HK-2 (cell line): Measurements from ENCODE around the gene TLX1.
"Not testable (repeated sequence)": the region's sequence is repeated elsewhere in the genome, so short reads cannot be mapped to it uniquely, and the experiment has no call there.

Experiments used
- DNase-seq: peaks from one replicate; pipeline ENCODE4 v3.0.0-alpha.2; 2018; ENCODE audit not compliant: unreplicated experiment

TLX1 gene

DNA sequence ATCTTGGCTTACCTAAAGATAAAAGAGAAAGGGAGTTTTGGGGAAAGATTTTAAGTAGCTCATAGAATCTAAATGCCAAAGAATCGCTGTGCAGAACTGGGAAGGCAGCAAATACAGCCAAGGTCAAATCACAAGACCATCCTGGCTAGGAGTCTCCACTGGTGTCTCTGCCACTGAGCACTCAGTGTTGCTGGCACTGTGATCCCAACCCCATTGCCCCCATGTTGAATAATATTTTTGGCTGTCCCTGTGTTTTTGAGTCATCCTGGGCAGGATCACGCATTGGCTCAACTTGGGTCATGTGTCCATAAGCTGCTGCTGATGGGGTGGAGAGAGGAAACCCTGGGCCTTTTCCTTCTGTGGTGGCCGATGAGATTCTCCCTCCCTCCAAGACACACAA, 21.2 kb downstream of the TLX1 start:
- DNase-seq = no peak

DNA sequence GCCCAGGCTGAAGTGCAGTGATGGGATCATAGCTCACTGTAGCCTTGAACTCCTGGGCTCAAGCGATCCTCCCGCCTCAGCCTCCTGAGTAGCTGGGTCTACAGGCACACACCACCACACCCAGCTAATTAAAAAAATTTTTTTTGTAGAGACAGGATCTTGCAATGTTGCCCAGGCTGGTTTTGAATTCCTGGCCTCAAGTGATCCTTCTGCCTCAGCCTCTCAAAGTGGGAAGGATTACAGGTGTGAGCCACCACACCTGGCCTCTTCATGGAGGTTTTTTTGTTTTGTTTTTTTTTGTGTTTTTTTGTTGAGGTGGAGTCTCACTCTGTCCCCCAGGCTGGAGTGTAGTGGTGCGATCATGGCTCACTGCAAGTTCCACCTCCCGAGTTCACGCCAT, 23.4 kb downstream of the TLX1 start:
- not testable (repeated sequence) for DNase-seq

DNA sequence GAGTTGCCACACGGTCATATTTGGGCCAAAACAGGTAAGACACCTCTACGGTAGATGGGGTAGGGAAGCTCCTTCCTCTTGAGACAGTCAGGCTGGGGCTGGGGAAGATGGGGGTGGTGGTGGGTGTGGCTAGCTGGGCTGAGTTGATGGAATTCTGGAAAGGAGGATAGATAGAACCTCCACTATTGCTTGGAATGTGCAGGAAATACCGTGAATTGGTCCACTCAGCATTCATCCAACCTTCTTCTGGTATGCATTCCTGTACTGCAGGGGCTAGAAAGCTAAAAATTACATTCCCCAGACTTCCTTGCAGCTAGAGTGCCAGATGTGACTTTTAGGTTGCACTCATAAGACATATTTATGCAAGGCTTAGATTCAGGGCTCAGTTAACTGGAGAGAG, 24.8 kb downstream of the TLX1 start:
- DNase-seq = no peak

- no peak for DNase-seq
Measured at GRCh38 chr10:101157756-101158458, 26.8 kb downstream of the TLX1 start.

GRCh38 chr10:101158459-101159058, 27.5 kb downstream of the TLX1 start:
- DNase-seq = no peak

- peak; percentile 80 for DNase-seq
Measured at GRCh38 chr10:101161494-101162299, 30.6 kb downstream of the TLX1 start.

DNA sequence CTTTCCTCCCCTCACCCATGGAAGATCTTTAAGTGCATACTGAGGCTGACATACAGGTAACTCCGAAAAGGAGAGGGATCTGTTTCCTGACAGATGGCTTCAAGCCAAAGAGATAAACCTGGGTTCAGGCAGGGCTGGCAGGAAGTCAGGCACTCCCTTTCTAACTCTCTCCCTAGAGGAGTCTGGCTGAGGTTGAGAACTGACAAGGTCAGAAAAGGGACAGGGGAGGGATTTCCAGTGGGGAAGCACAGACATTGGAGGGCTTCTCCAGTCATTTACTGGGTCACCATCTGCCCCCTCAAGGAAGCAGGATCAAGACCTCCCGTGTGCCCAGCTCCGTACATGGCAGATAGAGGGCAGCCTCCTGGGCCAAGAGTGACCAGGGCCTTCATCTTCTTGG, 31.6 kb downstream of the TLX1 start:
- DNase-seq = no peak

DNA sequence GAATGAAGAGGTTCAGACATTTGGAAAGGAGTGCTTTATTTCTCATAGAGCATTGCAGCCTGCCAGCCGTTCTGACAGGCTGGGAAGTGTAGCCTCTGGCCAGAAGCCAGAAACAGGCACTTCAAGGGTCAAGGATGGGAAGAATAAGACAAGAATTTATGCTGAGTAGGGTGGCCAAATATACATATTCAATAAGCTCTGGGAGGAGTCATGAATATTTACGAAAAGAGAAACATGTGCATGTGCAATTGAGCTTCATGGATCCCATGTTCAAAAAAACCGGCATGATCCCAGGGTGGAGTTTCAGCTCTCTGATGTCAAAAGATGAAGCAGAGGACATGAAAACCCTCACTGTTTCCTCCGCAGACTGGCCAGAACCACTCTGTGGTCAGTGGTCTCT, 32.9 kb downstream of the TLX1 start:
- no peak for DNase-seq

DNA sequence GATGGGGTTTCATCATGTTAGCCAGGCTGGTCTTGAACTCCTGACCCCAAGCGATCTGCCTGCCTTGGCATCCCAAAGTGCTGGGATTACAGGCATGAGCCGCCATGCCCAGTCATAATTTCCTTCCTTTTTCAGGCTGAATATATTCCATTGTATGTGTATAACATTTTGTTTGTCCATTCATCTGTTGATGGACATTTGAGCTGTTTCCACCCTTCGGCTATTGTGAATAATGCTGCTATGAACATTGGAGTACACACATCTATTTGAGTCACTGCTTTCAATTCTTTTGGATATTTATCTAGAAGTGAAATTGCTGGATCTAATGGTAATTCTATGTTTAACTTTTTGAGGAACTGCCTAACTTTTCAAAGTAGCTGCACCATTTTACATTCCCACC, 34.6 kb downstream of the TLX1 start:
- DNase-seq = no peak

- no peak for DNase-seq
Measured at GRCh38 chr10:101166430-101166829, 35.3 kb downstream of the TLX1 start.

DNA sequence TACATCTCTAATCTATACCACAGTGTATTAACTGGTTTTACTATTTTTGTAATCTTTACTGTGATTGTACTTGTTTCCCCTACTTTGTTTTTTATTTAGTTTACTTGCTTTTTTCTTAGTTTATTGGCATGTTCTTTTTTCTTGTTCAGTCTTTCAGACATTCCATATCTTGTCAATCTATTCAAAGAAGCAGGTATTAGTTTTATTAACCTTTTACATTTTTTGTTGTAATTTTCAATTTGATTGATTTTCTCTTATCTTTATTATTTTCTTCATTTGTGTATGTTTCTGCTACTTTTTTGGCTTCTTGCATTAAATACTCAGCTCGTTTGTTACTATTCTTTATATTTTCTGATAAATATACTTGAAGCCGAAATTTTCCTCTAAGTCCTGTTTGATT, 41.6 kb downstream of the TLX1 start:
- DNase-seq = no peak

- no peak for DNase-seq
Measured at GRCh38 chr10:101174319-101174718, 43.2 kb downstream of the TLX1 start.

DNA sequence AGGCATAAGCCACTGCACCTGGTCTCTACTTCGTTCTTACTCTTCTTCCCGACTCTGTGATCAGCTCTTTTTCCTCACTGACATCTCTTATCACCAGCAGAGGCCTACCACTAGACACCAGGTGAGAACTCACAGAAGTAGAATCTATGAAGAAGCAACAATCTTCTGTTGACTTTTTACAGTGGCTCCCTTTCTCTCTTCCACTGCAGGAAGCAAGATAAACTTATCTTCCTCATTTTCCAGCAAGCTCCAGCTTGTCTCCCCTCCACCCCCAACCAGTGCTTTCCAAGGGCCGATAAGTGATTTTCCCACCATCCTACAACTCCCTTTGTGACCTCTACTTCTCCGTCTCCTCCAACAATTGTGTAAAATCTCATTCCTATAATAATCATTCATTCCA, 45.5 kb downstream of the TLX1 start:
- no peak for DNase-seq

DNA sequence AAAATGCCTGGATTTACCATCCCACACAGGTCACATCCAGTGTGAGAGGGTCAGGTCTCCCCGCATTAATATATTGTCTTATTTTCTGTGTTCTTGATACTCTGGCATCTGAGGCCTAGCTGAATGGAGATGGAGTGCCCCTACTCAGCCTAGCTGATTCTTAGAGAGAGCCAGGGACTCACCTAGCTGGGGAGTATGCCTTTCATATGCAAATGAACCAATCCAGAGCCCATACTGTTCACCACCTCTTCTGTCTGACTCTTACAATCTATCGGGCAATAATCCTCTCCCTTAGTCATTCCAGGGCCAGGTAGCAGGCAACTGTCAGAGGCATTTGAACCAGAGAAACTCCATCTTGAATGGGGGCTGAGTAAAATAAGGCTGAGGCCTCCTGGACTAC, 51.8 kb downstream of the TLX1 start:
- DNase-seq = no peak

DNA sequence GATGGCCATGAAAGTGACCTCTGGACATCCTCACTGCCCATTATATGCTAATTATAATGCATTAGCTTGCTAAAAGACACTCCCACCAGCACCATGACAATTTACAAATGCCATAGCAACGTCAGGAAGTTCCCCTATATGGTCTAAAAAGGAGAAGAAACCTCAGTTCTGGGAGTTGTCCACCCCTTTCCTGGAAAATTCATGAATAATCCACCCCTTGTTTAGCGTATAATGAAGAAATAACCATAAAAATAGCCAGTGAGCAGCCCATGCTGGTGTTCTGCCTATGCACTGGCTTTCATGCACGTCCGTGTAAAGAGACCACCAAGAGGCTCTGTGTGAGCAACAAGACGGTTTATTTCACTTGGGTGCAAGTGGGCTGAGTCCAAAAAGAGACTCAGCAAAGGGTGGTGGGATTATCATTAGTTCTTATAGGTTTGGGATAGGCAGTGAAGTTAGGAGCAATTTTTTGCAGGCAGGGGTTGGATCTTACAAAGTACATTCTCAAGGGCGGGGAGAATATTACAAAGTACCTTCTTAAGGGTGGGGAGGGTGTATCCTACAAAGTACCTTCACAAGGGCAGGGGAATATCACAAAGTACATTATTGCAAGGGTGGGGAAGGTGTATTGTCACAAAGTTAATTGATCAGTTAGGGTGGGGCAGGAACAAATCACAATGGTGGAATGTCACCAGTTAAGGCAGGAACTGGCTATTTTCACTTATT, 52.5 kb downstream of the TLX1 start:
- DNase-seq = no peak
